ENCODE measurements around the gene SLC26A1.

SLC26A1 gene

DNA sequence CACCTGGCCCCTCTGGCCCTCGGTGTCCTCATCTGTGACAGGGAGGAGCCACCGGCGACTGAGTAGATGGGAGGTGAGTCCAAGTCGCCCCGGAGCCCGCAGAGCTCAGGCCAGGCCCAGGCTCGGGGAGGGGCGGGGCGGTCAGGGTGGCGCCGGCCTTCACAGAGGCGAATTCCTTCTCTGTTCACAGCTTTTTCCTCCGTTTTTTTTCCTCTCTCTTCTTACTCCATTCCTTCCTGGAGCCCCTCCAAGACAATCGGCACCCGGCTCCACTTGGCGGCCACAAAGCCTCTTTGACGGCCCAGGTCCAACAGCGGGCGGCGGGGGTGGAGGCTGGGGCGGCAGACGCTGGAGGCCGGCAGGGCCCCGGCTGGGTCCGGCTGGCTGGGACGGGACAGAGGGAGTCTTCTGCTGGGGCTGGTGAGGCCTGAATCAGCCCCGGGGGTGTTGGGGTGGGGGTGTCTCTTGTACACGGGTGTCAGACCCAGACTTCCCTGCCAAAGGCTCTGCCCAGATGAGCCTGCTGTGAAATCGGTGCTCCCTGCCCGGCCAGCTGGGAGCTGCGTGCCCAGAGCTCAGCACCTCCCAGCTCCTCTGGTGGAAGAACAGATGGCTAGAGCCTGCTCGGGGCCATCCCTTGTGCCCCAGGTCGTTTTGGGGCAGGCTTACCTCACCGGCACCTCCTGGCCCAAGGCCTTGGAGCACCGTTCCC is 40.8 kb upstream of the SLC26A1 start:
- H3K36me3 Mint-ChIP-seq (ENCODE audit: low read depth): no peaks in the 10 kb centered on the region
- H3K9me3 Mint-ChIP-seq: no peaks in the 10 kb centered on the region
- TF ChIP-seq, protein P1, sequence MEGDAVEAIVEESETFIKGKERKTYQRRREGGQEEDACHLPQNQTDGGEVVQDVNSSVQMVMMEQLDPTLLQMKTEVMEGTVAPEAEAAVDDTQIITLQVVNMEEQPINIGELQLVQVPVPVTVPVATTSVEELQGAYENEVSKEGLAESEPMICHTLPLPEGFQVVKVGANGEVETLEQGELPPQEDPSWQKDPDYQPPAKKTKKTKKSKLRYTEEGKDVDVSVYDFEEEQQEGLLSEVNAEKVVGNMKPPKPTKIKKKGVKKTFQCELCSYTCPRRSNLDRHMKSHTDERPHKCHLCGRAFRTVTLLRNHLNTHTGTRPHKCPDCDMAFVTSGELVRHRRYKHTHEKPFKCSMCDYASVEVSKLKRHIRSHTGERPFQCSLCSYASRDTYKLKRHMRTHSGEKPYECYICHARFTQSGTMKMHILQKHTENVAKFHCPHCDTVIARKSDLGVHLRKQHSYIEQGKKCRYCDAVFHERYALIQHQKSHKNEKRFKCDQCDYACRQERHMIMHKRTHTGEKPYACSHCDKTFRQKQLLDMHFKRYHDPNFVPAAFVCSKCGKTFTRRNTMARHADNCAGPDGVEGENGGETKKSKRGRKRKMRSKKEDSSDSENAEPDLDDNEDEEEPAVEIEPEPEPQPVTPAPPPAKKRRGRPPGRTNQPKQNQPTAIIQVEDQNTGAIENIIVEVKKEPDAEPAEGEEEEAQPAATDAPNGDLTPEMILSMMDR (IDR thresholded peaks at IDR 0.05; ENCODE audit: unreplicated experiment in 3 of 3): no peak
- H3K27ac Mint-ChIP-seq: peak overlapping the region in 2 of 3 experiments; percentile 38 to 66
- H3K4me1 Mint-ChIP-seq: peaks cover 14% of the 10 kb centered on the region
- H3K4me3 Mint-ChIP-seq: no peak overlapping the region
- H3K27me3 Mint-ChIP-seq (ENCODE audit: low read depth): no peaks in the 10 kb centered on the region

DNA sequence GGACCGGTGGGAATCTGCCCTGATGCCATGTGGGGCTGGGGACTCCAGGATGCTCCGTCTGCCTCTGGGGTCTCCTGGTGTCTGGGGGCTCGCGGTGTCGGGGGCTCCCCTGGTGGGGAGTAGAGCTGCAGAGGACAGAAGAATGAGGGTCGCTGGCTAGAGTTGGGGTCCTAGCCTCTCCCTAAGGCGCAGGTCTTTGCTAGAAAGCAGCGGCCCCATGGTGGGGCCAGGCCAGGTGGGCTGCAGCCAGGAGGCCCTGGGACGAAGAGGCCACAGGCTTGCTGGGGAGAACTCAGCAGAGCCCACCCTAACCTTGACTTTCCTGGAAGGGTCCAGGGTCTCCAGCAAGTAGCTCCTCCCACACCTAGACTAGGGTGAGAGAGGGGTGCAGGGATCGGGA is 39.7 kb upstream of the SLC26A1 start:
- Mint-ChIP-seq H3K36me3 (ENCODE audit: low read depth) (no peaks in the 10 kb centered on the region), H3K9me3 (no peaks in the 10 kb centered on the region), H3K4me3 (no peak overlapping the region), H3K27me3 (ENCODE audit: low read depth) (no peaks in the 10 kb centered on the region), H3K27ac (no peak overlapping the region), H3K4me1 (peaks cover 7% of the 10 kb centered on the region)
- TF ChIP-seq, protein P1 (IDR thresholded peaks at IDR 0.05; ENCODE audit: unreplicated experiment in 3 of 3): no peak

DNA sequence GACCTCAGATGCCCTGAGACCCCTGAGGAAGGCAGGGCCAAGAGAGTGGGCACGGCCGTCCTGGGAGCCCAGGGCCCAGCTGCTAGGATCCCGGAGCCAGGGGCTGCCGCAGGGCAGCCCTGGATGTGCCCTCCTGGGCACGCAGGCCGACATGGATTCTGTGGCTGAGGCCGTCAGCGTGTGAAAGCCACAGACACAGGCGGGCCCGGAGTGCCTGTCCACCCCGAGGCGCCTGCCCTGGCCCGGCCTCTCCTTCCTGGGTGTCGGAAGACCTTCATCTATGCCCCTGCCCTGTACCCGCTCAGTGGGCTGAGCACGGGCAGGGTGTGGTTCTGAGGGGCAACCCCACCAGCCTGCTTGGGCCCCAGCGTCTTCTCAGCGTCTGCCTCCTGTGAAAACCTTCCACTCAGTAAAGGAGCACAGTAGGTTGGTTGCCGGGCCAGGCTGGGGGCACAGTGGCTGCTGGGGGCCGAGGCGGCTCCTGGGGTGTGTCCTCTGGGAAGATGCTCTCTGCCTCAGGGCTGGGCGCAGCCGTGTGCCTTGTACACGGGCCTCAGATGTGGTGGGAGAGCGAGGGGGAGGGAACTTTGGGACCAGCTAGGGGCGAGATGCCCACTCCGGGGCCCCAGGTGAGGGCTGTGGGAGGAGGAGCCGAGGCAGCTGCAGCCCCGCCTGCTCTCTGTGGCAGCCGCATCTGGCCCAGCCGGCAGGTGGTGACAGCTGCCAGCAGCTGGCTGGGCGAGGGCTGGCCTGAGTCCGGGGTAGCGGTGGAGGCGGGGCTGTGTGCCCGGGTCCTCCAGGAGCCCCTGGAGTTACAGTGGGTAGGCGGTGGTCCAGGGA is 39.0 kb upstream of the SLC26A1 start:
- no peak overlapping the region for H3K27ac Mint-ChIP-seq
- H3K9me3 Mint-ChIP-seq: no peaks in the 10 kb centered on the region
- no peaks in the 10 kb centered on the region for H3K36me3 Mint-ChIP-seq (ENCODE audit: low read depth)
- no peak overlapping the region for H3K4me3 Mint-ChIP-seq
- H3K27me3 Mint-ChIP-seq (ENCODE audit: low read depth): no peaks in the 10 kb centered on the region
- H3K4me1 Mint-ChIP-seq: peaks cover 12% of the 10 kb centered on the region
- TF ChIP-seq, protein P1 (IDR thresholded peaks at IDR 0.05; ENCODE audit: unreplicated experiment in 3 of 3): no peak

DNA sequence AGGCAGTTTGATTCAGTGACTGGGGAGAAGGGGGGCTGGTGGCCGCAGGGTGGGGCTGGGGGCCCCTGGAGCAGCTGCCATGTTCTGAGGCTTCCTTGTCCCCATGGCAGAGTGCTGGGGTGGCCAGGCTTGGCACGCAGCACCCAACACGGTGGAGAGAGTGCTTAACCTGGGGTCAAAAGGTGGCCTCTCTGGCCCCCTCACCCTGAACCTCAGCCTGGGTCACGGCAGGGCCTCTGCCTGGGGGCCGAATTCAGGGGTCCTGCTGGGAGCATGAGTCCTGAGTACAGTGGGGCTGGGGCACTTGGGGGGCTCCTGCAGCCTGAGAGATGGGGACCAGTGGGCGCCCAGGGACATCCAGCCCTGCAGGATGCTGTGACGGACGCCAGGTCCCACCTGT is 38.1 kb upstream of the SLC26A1 start:
- no peaks in the 10 kb centered on the region for H3K36me3 Mint-ChIP-seq (ENCODE audit: low read depth)

DNA sequence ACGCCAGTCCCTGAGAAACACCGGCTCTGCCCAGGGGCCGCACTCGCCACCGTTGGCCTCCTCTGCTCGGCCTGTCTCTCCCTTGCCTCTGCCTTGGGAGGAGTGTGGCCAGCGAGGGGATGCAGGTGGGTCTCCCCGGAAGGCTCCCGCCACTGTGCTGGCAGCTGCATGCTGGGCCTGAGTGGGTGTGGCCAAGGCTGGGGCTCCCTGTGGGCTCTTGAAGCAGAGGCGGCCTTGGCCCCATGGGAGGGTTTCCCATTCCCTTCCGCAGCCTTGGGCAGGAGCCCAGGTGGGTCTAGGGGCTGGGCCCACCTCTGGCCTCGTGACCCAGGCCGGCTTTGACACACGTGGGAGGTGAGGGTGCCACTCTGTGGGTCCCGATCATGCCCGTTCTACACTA is 37.4 kb upstream of the SLC26A1 start:
- Mint-ChIP-seq H3K4me3 (no peak overlapping the region), H3K36me3 (ENCODE audit: low read depth) (peaks cover 4% of the 10 kb centered on the region), H3K9me3 (no peaks in the 10 kb centered on the region), H3K27me3 (ENCODE audit: low read depth) (no peaks in the 10 kb centered on the region), H3K4me1 (peaks cover 25% of the 10 kb centered on the region), H3K27ac (no peak overlapping the region)
- TF ChIP-seq, protein P1 (IDR thresholded peaks at IDR 0.05; ENCODE audit: unreplicated experiment in 3 of 3): no peak

More for the DNA sequence above, 38.1 kb upstream of the SLC26A1 start:
- TF ChIP-seq, protein P1 (IDR thresholded peaks at IDR 0.05; ENCODE audit: unreplicated experiment in 3 of 3): no peak
- Mint-ChIP-seq H3K27ac (no peak overlapping the region), H3K27me3 (ENCODE audit: low read depth) (no peaks in the 10 kb centered on the region), H3K4me3 (no peak overlapping the region), H3K9me3 (no peaks in the 10 kb centered on the region), H3K4me1 (peaks cover 17% of the 10 kb centered on the region)

Measured in nephron (organoid).